GM23248 (cell line): ENCODE data around the gene CACNA1E.

Experiments used
- EZH2 ChIP-seq: fragments of 200-600 bp; sonication (generic); IDR thresholded peaks from 2 replicates; pipeline ENCODE4 v1.6.1; 2018; ENCODE audit warnings: antibody characterized with exemption, mild to moderate bottlenecking; ENCODE audit not compliant: insufficient read depth, poor library complexity, severe bottlenecking
- EZH2phosphoT487 ChIP-seq: fragments of 200-600 bp; sonication (generic); IDR thresholded peaks from 2 replicates; pipeline ENCODE4 v1.6.1; 2018; ENCODE audit warnings: antibody characterized with exemption, moderate library complexity, mild to moderate bottlenecking, low read depth; ENCODE audit not compliant: insufficient read depth

GRCh38 chr1:181783208-181783607 is 299.9 kb downstream of the CACNA1E start:
- TF ChIP-seq EZH2 (no peak), EZH2phosphoT487 (no peak)
